ENCODE results near the gene ENOPH1. TPM values are rescaled to one million over a fixed set of nuclear protein-coding genes. Genes with fewer than 3 reads are reported as not detected.

ENOPH1 gene
- total and polyA plus RNA-seq, 9 of the 15 experiments (the other 6 are each of a cell fraction or from before 2014, with no cell fraction given), result 29.8 to 71.4 (median 48.9) TPM

DNA sequence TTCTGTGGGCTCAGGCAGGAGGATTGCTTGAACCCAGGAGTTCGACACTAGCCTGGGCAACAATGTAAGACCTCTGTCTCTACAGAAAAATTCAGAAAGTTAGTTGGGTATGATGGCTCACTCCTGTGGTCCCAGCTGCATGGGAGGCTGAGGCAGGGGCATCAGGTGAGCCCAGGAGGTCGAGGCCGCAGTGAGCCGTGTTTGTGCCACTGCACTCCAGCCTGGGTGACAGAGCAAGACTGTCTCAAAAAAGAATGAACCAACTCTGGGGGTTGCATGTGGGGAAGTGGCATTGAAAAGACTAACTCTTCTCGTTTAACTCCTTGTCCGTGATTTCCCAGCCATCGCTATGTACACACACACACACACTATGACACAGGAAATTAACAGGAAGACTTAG is 26.9 kb downstream of the ENOPH1 start:
- H2AFZ ChIP-seq (ENCODE audit: low read depth, low read length), result no peak overlapping the region
- ChIA-PET CTCF (ENCODE audit: low intra/inter-chr PET ratio) (no interaction called here), POLR2A (no interaction called here)
- intact Hi-C loops (cut with micrococcal nuclease), result no loop called here
- no peak for DNase-seq (ENCODE audit: extremely low read depth in 1 of 4, low spot score in 3 of 4)
- peaks cover 84% of the 10 kb centered on the region for H3K36me3 ChIP-seq (ENCODE audit: control insufficient read depth, insufficient read depth, low read length)
- no peaks in the 10 kb centered on the region for H3K9me3 ChIP-seq (replicated peaks; ENCODE audit: control insufficient read depth, insufficient read depth, low read depth, low read length)
- in situ Hi-C loops (cut with MboI), result no loop called here
- H3K27me3 ChIP-seq (ENCODE audit: control insufficient read depth in 2 of 2, insufficient read depth in 2 of 2, low read length in 2 of 2), result no peaks in the 10 kb centered on the region
- no peak for FAIRE-seq
- no TSS peak for BruUV-seq (replicated peaks)
- H4K20me1 ChIP-seq (replicated peaks; ENCODE audit: control insufficient read depth, insufficient read depth, low read length), result no peaks in the 10 kb centered on the region
- no peaks in the 10 kb centered on the region for H3K9me1 ChIP-seq (ENCODE audit: control insufficient read depth, insufficient read depth, low read length)
- no peaks in the 10 kb centered on the region for H3K79me2 ChIP-seq (ENCODE audit: control insufficient read depth, insufficient read depth, low read length)
- WGBS (ENCODE audit: insufficient coverage, low coverage, missing lambda C conversion rate), result 95% methylated on average over 6 of the region's 7 CpGs
- H3K4me2 ChIP-seq (ENCODE audit: insufficient read depth, low read length), result no peak overlapping the region
- no peaks in the 10 kb centered on the region for H3K4me1 ChIP-seq (replicated peaks in 1 of 2; ENCODE audit: control insufficient read depth in 2 of 2, insufficient read depth in 2 of 2, low read length in 2 of 2)
- no peak overlapping the region for H3K4me3 ChIP-seq
- TF ChIP-seq, protein P1, sequence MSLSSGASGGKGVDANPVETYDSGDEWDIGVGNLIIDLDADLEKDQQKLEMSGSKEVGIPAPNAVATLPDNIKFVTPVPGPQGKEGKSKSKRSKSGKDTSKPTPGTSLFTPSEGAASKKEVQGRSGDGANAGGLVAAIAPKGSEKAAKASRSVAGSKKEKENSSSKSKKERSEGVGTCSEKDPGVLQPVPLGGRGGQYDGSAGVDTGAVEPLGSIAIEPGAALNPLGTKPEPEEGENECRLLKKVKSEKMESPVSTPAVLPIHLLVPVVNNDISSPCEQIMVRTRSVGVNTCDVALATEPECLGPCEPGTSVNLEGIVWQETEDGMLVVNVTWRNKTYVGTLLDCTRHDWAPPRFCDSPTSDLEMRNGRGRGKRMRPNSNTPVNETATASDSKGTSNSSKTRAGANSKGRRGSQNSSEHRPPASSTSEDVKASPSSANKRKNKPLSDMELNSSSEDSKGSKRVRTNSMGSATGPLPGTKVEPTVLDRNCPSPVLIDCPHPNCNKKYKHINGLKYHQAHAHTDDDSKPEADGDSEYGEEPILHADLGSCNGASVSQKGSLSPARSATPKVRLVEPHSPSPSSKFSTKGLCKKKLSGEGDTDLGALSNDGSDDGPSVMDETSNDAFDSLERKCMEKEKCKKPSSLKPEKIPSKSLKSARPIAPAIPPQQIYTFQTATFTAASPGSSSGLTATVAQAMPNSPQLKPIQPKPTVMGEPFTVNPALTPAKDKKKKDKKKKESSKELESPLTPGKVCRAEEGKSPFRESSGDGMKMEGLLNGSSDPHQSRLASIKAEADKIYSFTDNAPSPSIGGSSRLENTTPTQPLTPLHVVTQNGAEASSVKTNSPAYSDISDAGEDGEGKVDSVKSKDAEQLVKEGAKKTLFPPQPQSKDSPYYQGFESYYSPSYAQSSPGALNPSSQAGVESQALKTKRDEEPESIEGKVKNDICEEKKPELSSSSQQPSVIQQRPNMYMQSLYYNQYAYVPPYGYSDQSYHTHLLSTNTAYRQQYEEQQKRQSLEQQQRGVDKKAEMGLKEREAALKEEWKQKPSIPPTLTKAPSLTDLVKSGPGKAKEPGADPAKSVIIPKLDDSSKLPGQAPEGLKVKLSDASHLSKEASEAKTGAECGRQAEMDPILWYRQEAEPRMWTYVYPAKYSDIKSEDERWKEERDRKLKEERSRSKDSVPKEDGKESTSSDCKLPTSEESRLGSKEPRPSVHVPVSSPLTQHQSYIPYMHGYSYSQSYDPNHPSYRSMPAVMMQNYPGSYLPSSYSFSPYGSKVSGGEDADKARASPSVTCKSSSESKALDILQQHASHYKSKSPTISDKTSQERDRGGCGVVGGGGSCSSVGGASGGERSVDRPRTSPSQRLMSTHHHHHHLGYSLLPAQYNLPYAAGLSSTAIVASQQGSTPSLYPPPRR (CRISPR knock-in tag; IDR thresholded peaks at IDR 0.05; ENCODE audit: borderline replicate concordance), result no peak
- TF ChIP-seq ILF3 (IDR thresholded peaks at IDR 0.05; ENCODE audit: borderline replicate concordance), result no peak
- TF ChIP-seq CCAR2 (IDR thresholded peaks at IDR 0.05; ENCODE audit: low read depth, low read length), result no peak
- no peak for TF ChIP-seq FOXJ3 (CRISPR knock-in tag; IDR thresholded peaks at IDR 0.05)
- no peak for TF ChIP-seq PHF8 (IDR thresholded peaks at IDR 0.05; ENCODE audit: borderline replicate concordance, low read length)
- TF ChIP-seq ADNP (tag; IDR thresholded peaks at IDR 0.05), result no peak
- TF ChIP-seq ZC3H11A (IDR thresholded peaks at IDR 0.05; ENCODE audit: low read depth, low read length), result no peak
- no peak for TF ChIP-seq PTTG1 (tag; IDR thresholded peaks at IDR 0.05; ENCODE audit: low read depth)
- TF ChIP-seq ZNF232 (CRISPR knock-in tag; IDR thresholded peaks at IDR 0.05), result no peak
- TF ChIP-seq, protein P2, sequence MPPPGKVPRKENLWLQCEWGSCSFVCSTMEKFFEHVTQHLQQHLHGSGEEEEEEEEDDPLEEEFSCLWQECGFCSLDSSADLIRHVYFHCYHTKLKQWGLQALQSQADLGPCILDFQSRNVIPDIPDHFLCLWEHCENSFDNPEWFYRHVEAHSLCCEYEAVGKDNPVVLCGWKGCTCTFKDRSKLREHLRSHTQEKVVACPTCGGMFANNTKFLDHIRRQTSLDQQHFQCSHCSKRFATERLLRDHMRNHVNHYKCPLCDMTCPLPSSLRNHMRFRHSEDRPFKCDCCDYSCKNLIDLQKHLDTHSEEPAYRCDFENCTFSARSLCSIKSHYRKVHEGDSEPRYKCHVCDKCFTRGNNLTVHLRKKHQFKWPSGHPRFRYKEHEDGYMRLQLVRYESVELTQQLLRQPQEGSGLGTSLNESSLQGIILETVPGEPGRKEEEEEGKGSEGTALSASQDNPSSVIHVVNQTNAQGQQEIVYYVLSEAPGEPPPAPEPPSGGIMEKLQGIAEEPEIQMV (tag; conservative IDR thresholded peaks at IDR 0.05; ENCODE audit: low read depth), result no peak
- TF ChIP-seq HMG20B (CRISPR knock-in tag; IDR thresholded peaks at IDR 0.05), result no peak
- H3K9ac ChIP-seq (ENCODE audit: insufficient read depth in 1 of 2, low read depth in 2 of 2, low read length in 2 of 2), result no peak overlapping the region
- ATAC-seq, result no peak
- no peak overlapping the region for H3K27ac ChIP-seq (ENCODE audit: extremely low read depth, low read depth, low read length)
